ENCODE results near the gene CTTNBP2.

The CTTNBP2 gene

DNA sequence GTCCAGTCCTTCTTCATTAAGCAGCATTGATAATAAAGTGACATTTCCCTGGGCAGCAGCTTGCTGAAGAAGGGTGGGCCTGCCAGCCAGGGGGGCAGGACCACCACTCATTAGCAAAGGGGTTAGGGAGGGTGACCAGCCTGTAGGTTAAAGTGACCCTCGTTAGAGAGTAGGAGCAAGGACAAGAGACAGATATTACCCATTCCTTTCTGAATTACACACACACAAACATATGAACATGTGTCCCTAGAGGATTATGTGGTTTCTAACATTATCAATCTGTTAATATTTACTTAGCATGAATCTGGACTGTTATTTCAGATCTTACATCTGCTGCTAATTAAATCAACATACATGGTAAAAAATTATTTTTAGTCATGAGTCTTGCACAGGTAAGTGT lies 88.9 kb downstream of the CTTNBP2 start:
- no peak for DNase-seq

- DNase-seq: no peak
Observed at GRCh38 chr7:117782761-117783160, 90.5 kb downstream of the CTTNBP2 start.

DNA sequence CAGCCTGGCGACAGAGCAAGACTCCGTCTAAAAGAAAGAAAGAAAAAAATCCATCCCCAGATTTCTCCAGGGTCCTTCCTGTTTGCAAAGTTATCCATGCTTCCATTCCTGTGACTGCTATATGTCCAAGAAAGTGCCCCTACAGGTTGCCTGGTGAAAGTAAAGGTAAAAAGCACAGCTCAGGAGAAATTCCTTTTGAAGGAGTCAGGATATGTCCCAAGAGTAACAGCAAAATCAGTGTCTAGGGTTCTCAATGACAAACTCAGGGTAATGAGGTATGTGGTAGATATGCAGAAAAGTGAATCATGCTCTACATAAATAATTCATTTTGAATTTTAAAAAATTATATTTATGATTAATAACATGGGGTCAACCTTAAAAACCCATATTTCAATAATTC lies 91.5 kb downstream of the CTTNBP2 start:
- no peak for DNase-seq

- no peak for DNase-seq
Observed at GRCh38 chr7:117780832-117781231, 92.4 kb downstream of the CTTNBP2 start.

DNA sequence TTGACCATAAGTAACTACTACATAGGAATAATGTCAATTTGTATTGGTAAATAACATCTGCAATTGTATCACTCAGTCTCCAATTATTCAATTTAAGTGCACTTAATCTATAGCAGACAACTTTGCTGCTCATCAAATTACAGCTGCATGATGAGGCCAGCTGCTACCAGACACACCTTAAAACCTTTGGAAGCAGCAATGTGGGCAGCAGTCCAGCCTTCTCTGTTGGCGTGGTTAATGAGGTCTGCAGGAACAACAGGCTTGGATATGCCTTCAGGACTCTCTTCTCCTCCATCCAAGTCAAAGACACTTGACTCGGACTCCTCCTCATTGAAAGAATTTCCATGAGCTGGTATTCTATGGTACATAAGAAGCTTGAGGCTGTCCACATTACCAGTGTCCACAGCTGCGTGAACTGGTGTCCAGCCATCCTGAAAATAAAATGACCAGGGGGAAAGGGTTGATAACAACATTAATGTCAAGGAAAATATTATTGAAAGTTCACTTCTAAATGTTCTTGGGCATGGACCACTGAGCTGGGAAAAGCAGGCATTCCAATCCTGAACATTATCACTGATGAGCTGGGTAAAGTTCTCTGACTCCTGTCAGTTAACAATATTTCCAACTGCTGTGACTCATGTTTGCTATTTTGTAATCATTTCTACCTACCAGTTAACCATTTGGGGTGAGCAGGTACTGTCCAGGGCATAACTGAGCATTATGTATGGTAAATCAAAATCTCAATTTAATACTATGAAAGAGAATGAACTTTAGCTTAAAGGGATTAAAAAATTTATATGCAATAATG lies 95.7 kb downstream of the CTTNBP2 start:
- DNase-seq: no peak

DNA sequence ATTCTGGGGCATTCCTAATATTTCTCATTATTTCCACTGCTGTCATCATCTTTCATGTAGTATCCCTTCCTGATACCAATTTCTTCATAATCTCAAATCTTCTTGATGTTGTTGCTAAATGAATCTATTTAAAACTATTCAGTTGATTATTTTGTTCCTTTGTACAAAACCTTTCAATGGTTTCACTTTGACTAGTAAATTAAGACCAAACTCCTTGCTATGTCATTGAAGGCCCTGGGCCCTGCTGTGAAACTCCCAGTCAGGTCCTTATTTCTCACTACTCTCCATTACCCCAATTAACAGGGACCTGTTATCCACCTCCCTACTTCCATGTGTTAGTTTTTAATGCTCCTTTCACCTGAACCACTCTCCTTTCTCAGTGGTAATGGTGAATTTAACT lies 97.0 kb downstream of the CTTNBP2 start:
- no peak for DNase-seq

GRCh38 chr7:117775801-117776200 lies 97.4 kb downstream of the CTTNBP2 start:
- DNase-seq: no peak

- DNase-seq: no peak
Observed at GRCh38 chr7:117774943-117775342, 98.3 kb downstream of the CTTNBP2 start.

DNA sequence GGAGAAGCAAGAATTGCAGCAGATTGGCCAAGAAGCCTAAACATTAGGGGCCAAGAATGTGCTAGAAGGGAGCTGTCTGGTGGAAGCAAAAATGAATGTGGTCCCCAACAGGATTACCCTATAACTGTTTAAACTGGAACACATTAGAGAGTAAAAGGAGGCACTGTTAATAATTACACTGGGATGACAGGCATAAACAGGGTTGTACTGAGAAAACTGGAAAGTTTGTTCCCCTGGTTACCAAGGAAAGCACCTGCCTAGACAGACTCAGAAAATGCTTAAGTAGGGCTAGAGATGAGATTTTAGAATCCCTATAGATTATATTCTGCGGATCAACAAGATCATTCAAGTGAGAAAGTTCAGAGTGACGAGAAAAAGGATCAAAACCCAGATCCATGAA lies 100.8 kb downstream of the CTTNBP2 start:
- DNase-seq: no peak

DNA sequence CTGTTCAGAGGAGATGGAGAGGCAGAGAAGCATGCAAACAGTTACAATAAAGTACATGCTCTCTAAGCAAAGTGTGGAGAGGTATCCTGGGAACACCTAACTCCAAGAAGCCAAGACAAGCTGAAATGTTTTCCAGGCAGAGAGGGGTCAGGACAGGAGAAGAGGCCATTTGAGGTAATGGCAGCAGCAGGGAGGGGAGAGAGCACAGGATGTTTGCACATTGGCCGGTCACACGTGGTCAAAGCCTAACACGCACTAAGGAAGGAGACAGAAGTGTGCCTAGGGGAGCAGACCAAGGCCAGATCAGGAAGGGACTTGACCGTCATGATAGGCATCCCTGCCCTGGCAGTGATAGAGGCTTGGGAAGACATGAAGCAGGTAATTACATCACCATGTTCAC lies 101.5 kb downstream of the CTTNBP2 start:
- no peak for DNase-seq

DNA sequence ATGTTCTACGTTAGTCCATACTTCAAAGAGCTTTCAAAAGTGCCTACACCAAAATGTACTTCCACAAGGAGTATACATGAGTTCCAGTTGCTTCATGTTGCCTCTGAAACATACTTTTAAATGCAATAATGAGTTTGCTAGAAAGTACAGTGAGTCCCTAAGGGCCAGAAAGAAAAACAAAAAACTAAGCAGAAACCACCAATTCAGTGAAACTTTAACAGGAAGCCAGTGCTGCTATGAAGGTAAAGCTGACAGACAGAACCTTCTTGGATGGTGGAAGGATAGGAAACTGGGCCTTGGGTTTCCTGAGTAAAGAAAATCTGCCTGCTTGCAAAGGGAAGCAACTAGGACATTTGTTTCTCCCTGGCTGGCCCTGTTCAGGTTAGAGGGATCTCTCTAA lies 104.2 kb downstream of the CTTNBP2 start:
- DNase-seq: no peak

DNA sequence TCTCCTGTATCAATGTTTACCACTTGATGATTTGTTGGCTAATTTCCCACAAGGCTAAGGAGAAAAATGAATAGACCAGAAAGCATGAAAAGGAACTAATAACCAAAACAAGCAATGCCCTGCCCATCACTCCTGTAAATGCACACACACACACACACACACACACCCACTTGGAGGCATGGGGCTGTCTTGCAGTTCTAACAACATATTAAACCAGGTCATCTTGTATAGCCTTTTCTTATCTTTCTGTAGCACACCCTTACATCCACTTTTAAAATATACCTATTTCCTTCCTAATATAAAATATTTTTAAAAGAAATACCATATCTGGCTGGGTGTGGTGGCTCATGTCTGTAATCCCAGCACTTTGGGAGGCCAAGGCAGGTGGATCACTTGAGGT lies 105.3 kb downstream of the CTTNBP2 start:
- no peak for DNase-seq

GRCh38 chr7:117766913-117767312 lies 106.3 kb downstream of the CTTNBP2 start:
- DNase-seq: no peak

DNA sequence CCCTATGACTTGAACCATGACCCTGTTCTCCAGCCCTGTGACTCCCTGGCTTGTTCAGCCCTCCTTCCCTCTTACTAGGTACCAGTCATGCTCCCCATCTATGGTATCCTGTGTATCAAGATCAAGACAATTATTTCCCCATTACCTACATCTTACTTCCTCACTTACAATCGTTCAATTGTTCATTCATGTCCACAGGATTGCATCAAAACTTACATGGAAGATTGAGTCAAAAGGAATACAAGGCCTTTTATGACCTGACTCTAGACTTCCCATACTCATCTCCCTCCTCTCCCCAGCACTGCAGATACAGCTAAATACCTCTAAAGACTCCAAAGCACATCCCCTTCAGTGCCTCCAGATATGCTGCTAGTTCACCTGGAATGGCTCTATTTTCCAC lies 109.2 kb downstream of the CTTNBP2 start:
- DNase-seq: no peak

DNA sequence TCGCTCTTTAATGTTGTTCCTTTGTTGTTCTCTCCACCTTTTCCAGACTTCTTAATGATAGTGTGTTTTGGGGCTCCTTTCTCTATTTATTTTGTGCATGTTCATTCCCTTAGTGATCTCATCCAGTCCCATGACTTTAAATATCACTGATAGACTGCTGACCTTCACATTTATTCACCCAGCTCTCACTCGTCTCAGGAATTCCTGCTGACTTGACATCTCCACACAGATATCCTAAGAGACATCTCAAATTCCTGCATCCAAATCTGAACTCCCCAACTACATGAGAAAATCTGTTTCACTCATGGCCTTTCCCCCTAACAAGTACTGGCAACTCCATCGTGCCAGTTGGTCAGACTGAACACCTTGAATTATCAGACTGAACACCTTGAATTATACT lies 111.2 kb downstream of the CTTNBP2 start:
- no peak for DNase-seq

DNA sequence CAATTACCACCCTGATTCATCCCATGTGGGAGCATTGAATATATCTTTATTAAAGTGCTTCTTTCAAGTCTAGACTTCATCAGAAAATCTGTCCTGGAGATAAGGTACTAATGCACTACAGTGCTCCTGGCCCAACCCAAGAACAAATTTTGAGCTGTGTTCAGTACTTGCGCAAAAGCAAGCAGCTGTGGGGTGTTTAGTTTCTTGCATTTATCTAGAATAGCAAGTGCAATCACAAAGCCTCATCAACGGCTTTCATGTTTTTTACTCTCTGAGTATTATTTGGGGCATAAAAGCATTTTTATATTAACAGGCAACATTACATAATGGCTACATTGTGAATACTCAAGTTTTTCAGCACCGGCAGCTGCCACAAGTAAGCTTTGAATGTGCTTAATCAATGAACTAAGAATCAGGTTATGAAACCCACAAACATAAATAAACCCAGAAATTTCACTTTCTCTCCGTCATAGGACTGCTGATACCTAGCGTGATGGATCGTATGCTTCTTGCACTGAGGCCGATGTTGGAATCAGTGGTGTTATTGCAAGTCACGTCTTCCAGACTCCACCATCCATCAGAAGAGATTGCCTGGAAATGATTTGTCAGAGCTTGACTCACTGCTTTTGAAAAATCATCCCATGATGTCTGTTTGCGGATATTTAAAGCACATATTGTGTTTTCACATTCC lies 113.1 kb downstream of the CTTNBP2 start:
- DNase-seq: no peak

- DNase-seq: no peak
Observed at GRCh38 chr7:117757440-117757839, 115.8 kb downstream of the CTTNBP2 start.

DNA sequence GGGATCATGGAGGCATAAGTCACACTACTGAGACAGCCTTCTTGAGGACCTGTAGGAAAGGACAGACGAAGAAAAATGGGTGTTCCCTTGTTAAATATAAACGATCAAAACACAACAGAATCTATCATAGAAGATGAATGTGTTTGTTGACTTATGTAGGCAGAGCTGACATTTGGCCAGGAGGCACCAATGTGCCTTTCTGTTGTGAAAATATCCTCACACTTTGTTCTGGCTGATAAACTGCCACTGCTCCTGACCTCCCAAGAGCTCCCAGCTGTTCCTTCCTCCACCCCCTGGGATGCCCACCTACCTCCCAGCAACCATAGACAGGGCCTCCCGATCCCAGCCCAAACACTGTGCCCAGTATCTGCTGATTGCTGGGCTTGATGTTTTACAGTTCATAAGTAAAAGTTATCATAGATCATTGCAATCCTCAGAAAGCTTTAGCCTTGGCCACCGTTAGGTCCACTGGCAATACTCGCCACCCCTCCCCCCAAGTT lies 116.6 kb downstream of the CTTNBP2 start:
- DNase-seq: no peak

GRCh38 chr7:117755136-117755535 lies 118.1 kb downstream of the CTTNBP2 start:
- no peak for DNase-seq

DNA sequence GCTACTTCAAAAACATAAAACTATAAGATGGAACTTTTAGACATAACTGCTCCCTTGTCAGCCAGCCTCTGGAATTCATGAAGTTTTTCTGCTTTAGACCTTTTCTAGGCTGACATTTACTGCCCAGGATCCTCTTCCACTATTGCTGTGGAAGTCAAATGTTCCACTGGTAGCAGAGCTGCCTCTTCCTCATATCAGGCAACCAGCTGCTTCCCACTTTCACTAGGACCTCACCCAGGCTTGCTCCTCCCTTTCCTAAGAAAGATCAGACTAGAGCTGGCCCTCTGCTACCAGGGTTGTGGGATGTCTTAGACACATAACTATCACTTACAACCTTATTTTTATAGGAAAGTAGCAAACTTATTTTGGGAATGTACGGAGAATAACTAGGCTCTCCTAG lies 121.5 kb downstream of the CTTNBP2 start:
- no peak for DNase-seq

- DNase-seq: no peak
Observed at GRCh38 chr7:117750612-117751563, 122.4 kb downstream of the CTTNBP2 start.

DNA sequence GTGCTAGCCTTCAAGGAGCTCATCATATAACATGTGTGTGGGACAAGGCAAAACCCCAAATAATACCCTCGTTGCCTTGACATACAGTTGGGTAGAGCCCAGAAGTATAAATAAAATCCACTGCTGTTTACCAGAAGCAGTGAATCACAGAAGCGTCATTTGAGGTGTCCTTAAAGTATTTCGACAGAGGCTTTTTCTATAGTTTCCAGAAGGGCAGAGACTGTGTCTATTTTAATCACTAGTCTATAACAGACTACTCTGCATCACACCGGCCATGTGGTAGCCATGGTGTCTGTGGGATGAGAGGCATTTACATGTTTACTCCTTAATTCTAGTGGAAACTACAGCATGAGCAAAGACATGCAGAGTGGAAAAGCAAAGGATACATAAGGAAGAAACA lies 131.3 kb downstream of the CTTNBP2 start:
- no peak for DNase-seq

DNA sequence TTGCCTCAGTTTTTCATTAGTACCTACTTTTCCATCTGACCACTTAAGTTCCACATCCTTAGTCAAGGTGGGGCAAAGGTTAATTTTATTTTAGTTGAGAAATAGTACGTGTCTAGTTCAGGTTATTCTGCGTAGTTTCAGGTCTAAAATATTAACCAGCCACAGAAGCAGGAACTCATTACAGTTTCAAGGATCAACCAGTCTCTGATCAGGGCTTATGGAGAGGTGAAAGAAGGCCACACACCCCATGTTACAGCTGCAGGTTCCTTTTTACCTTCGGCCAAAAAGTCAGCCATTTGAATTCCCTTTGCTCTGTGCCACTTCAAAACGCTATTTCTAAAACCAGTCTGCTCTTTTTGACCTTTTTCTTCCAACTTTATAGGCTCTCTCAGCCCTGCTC lies 134.2 kb downstream of the CTTNBP2 start:
- DNase-seq: no peak
